DND-41 (cell line): ENCODE data around the gene TGM5.

Source experiments
- EZH2 ChIP-seq: IDR thresholded peaks from 3 replicates; pipeline ENCODE4 v1.6.1; 2012; ENCODE audit warnings: borderline replicate concordance, low read depth, mild to moderate bottlenecking, moderate library complexity, low read length, inconsistent platforms; ENCODE audit not compliant: severe bottlenecking
- TF ChIP-seq, protein P1 (sequence below): IDR thresholded peaks from 2 replicates; pipeline ENCODE4 v1.5.1; 2012; ENCODE audit warnings: borderline replicate concordance, low read length, moderate library complexity, mild to moderate bottlenecking; ENCODE audit not compliant: poor library complexity, severe bottlenecking; ENCODE audit errors: extremely low read depth

DNA sequence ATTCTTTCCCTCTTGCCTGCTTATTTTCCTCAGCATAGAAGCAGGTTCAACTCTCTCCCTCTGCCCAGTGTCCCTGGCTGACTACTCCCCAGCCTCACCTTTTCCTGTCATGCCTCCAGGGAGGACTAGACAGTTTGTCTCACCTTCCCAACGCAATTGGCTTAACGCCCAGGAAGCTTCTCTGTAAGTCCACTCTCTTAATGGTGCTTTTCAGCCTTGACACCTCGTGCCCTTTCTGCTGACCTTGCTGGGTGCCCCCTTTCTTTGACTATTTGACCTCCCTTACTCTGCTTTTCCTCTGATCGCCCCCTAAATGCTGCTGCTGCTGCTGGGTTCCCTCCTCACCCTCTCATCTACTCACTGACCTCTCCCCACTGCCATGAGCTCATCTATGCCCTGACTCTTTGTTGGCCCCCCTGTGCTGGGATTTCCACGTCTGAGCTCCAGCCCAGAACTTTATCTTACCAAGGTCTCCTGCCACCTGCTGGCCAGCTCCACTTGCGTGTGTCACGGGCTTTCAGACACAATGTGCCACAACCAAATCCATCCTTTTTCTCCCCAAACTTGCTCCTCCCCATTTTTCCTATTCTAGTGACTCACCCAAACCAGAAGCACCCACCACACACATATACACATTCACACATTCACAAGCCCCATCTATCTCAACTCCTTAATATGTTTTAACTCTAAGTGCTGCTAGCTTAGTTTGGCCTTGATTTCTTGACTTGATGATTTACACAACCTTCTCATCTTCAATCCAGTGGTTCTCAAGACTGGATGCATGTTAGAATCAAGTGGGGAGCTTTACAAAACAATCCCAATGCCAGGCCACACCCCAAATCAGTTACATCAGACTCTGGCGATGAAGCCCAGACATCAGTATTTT is 62.5 kb downstream of the TGM5 start:
- TF ChIP-seq, protein P1, sequence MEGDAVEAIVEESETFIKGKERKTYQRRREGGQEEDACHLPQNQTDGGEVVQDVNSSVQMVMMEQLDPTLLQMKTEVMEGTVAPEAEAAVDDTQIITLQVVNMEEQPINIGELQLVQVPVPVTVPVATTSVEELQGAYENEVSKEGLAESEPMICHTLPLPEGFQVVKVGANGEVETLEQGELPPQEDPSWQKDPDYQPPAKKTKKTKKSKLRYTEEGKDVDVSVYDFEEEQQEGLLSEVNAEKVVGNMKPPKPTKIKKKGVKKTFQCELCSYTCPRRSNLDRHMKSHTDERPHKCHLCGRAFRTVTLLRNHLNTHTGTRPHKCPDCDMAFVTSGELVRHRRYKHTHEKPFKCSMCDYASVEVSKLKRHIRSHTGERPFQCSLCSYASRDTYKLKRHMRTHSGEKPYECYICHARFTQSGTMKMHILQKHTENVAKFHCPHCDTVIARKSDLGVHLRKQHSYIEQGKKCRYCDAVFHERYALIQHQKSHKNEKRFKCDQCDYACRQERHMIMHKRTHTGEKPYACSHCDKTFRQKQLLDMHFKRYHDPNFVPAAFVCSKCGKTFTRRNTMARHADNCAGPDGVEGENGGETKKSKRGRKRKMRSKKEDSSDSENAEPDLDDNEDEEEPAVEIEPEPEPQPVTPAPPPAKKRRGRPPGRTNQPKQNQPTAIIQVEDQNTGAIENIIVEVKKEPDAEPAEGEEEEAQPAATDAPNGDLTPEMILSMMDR = peak; percentile 74
- no peak for TF ChIP-seq EZH2
